GM19035 (cell line): Measurements from ENCODE around the gene HOXA11.

Experiments used
- ATAC-seq: cut with Tn5 transposase; IDR thresholded peaks from one replicate; pipeline ENCODE4 v1.9.1; 2021; ENCODE audit not compliant: unreplicated experiment

Gene HOXA11

GRCh38 chr7:27185013-27185853, at the start of gene HOXA11:
HOXA11 (minus strand) TSS chr7:27185232; CDS start chr7:27185144, 88 bp downstream.
- no peak for ATAC-seq

GRCh38 chr7:27229448-27229847, 44.4 kb upstream of the HOXA11 start:
- ATAC-seq: no peak

- ATAC-seq: no peak
Measured at GRCh38 chr7:27224983-27225934, 40.2 kb upstream of the HOXA11 start.

GRCh38 chr7:27223941-27224575, 39.0 kb upstream of the HOXA11 start:
- no peak for ATAC-seq

GRCh38 chr7:27221201-27221797, 36.3 kb upstream of the HOXA11 start:
- ATAC-seq: no peak

- ATAC-seq: no peak
Measured at GRCh38 chr7:27220440-27220955, 35.5 kb upstream of the HOXA11 start.

- ATAC-seq: no peak
Measured at GRCh38 chr7:27219821-27220220, 34.8 kb upstream of the HOXA11 start.

- ATAC-seq: no peak
Measured at GRCh38 chr7:27217951-27218350, 32.9 kb upstream of the HOXA11 start.

- ATAC-seq: no peak
Measured at GRCh38 chr7:27215356-27215755, 30.3 kb upstream of the HOXA11 start.

- ATAC-seq: no peak
Measured at GRCh38 chr7:27214239-27214950, 29.4 kb upstream of the HOXA11 start.

GRCh38 chr7:27213433-27214238, 28.6 kb upstream of the HOXA11 start:
- ATAC-seq: no peak

- ATAC-seq: no peak
Measured at GRCh38 chr7:27212497-27213432, 27.7 kb upstream of the HOXA11 start.

GRCh38 chr7:27211764-27212204, 26.8 kb upstream of the HOXA11 start:
- no peak for ATAC-seq

GRCh38 chr7:27211084-27211446, 26.0 kb upstream of the HOXA11 start:
- no peak for ATAC-seq

- no peak for ATAC-seq
Measured at GRCh38 chr7:27210441-27211083, 25.5 kb upstream of the HOXA11 start.

- no peak for ATAC-seq
Measured at GRCh38 chr7:27209933-27210440, 25.0 kb upstream of the HOXA11 start.

GRCh38 chr7:27208998-27209397, 24.0 kb upstream of the HOXA11 start:
- no peak for ATAC-seq
